ENCODE results near the gene RSRP1.
A peak's percentile ranks its signal among the peaks of the same experiment; 100 is the strongest.
"Not testable (repeated sequence)": the region's sequence is repeated elsewhere in the genome, so short reads cannot be mapped to it uniquely, and the experiment has no call there.

Gene RSRP1

GRCh38 chr1:25268143-25268760 is 21.0 kb upstream of the RSRP1 start:
- peak overlapping the region; percentile 77 to 86 (median 85) for H3K4me3 Mint-ChIP-seq
- H3K36me3 Mint-ChIP-seq (ENCODE audit: low read depth); H3K4me1 Mint-ChIP-seq; H3K27me3 Mint-ChIP-seq (ENCODE audit: low read depth); H3K9me3 Mint-ChIP-seq: not testable (repeated sequence)
- H3K27ac Mint-ChIP-seq, result peak overlapping the region; percentile 64 to 86 (median 64)

- not testable (repeated sequence) for H3K9me3 Mint-ChIP-seq; H3K4me1 Mint-ChIP-seq; H3K27me3 Mint-ChIP-seq (ENCODE audit: low read depth)
- Mint-ChIP-seq H3K27ac (peak overlapping the region; percentile 64 to 86 (median 64)), H3K4me3 (peak overlapping the region; percentile 77 to 86 (median 85)), H3K36me3 (ENCODE audit: low read depth) (peaks cover 13% of the 10 kb centered on the region)
These were observed 20.3 kb upstream of the RSRP1 start for GRCh38 chr1:25267288-25268142.

GRCh38 chr1:25266554-25267287 is 19.5 kb upstream of the RSRP1 start:
- H3K4me3 Mint-ChIP-seq, result peak overlapping the region; percentile 85 to 88 (median 87)
- not testable (repeated sequence) for H3K9me3 Mint-ChIP-seq

GRCh38 chr1:25260336-25260735 is 13.1 kb upstream of the RSRP1 start:
- not testable (repeated sequence) for H3K4me1 Mint-ChIP-seq; H3K4me3 Mint-ChIP-seq; H3K9me3 Mint-ChIP-seq; H3K27ac Mint-ChIP-seq; H3K27me3 Mint-ChIP-seq (ENCODE audit: low read depth)
- H3K36me3 Mint-ChIP-seq (ENCODE audit: low read depth), result peaks cover 18% of the 10 kb centered on the region

More at GRCh38 chr1:25266554-25267287, 19.5 kb upstream of the RSRP1 start:
- H3K36me3 Mint-ChIP-seq (ENCODE audit: low read depth), result peaks cover 18% of the 10 kb centered on the region
- H3K27me3 Mint-ChIP-seq (ENCODE audit: low read depth); H3K27ac Mint-ChIP-seq; H3K4me1 Mint-ChIP-seq: not testable (repeated sequence)

- not testable (repeated sequence) for H3K4me1 Mint-ChIP-seq; H3K27me3 Mint-ChIP-seq (ENCODE audit: low read depth); H3K27ac Mint-ChIP-seq; H3K4me3 Mint-ChIP-seq; H3K9me3 Mint-ChIP-seq
- peaks cover 18% of the 10 kb centered on the region for H3K36me3 Mint-ChIP-seq (ENCODE audit: low read depth)
These were observed 12.6 kb upstream of the RSRP1 start for GRCh38 chr1:25259813-25260212.

- no peaks in the 10 kb centered on the region for H3K9me3 Mint-ChIP-seq
- no peaks in the 10 kb centered on the region for H3K4me1 Mint-ChIP-seq
- no peaks in the 10 kb centered on the region for H3K27me3 Mint-ChIP-seq (ENCODE audit: low read depth)
- H3K27ac Mint-ChIP-seq, result no peak overlapping the region
- TF ChIP-seq CTCF (IDR thresholded peaks at IDR 0.05; ENCODE audit: unreplicated experiment in 3 of 3), result no peak
- H3K36me3 Mint-ChIP-seq (ENCODE audit: low read depth), result peaks cover 2% of the 10 kb centered on the region
- H3K4me3 Mint-ChIP-seq, result no peak overlapping the region
These were observed 9.9 kb upstream of the RSRP1 start for GRCh38 chr1:25257196-25257595.

- TF ChIP-seq CTCF (IDR thresholded peaks at IDR 0.05; ENCODE audit: unreplicated experiment in 3 of 3), result no peak
- Mint-ChIP-seq H3K9me3 (no peaks in the 10 kb centered on the region), H3K4me1 (no peaks in the 10 kb centered on the region), H3K36me3 (ENCODE audit: low read depth) (no peaks in the 10 kb centered on the region), H3K27ac (peak overlapping the region in 1 of 3 experiments; percentile 36), H3K4me3 (no peak overlapping the region), H3K27me3 (ENCODE audit: low read depth) (no peaks in the 10 kb centered on the region)
These were observed 9.3 kb upstream of the RSRP1 start for GRCh38 chr1:25256578-25256965.

GRCh38 chr1:25255706-25256577 is 8.7 kb upstream of the RSRP1 start:
- Mint-ChIP-seq H3K4me1 (no peaks in the 10 kb centered on the region), H3K9me3 (no peaks in the 10 kb centered on the region), H3K27ac (peak overlapping the region in 1 of 3 experiments; percentile 19), H3K36me3 (ENCODE audit: low read depth) (no peaks in the 10 kb centered on the region), H3K27me3 (ENCODE audit: low read depth) (no peaks in the 10 kb centered on the region), H3K4me3 (no peak overlapping the region)
- no peak for TF ChIP-seq CTCF (IDR thresholded peaks at IDR 0.05; ENCODE audit: unreplicated experiment in 3 of 3)
